ENCODE measurements around the gene PTGES2. TPM values are rescaled to one million over a fixed set of nuclear protein-coding genes. Genes with fewer than 3 reads are reported as not detected.

Gene PTGES2
- total RNA-seq, 4 donors from 2014 or later: 58.0 to 72.7 (median 60.5) TPM

DNA sequence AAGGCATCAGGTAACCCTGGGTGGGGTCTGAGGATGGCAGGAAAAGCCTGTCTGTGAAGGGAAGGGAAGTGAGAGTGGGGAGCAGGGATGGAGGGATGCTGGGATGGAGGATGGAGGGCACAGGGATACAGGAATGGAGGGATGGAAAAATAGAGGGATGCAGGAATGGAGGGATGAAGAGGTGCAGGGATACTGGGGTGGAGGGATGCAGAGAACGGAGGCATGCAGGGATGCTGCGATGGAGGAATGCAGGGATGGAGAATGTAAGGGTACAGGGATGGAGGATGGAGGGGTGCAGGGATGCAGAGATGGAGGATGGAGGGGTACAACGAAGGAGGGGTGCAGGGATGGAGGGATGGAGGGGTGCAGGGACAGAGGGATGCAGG lies 9.1 kb downstream of the PTGES2 start:
- TF ChIP-seq POLR2A (IDR thresholded peaks at IDR 0.05; ENCODE audit: low read depth) (no peak), POLR2AphosphoS5 (IDR thresholded peaks at IDR 0.05) (no peak), EP300 (IDR thresholded peaks at IDR 0.05) (no peak)
- TF ChIP-seq, protein P1, sequence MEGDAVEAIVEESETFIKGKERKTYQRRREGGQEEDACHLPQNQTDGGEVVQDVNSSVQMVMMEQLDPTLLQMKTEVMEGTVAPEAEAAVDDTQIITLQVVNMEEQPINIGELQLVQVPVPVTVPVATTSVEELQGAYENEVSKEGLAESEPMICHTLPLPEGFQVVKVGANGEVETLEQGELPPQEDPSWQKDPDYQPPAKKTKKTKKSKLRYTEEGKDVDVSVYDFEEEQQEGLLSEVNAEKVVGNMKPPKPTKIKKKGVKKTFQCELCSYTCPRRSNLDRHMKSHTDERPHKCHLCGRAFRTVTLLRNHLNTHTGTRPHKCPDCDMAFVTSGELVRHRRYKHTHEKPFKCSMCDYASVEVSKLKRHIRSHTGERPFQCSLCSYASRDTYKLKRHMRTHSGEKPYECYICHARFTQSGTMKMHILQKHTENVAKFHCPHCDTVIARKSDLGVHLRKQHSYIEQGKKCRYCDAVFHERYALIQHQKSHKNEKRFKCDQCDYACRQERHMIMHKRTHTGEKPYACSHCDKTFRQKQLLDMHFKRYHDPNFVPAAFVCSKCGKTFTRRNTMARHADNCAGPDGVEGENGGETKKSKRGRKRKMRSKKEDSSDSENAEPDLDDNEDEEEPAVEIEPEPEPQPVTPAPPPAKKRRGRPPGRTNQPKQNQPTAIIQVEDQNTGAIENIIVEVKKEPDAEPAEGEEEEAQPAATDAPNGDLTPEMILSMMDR (IDR thresholded peaks at IDR 0.05): no peak
- Histone ChIP-seq H3K9me3 (no peaks in the 10 kb centered on the region), H3K27ac (replicated peaks in 1 of 4) (no peak overlapping the region), H3K4me3 (no peak overlapping the region), H3K27me3 (no peaks in the 10 kb centered on the region), H3K4me1 (peaks cover 5 to 16% (median 9%) of the 10 kb centered on the region in 4 donors), H3K36me3 (peaks cover 17 to 58% (median 54%) of the 10 kb centered on the region in 4 donors)
- intact Hi-C loops (cut with DNase I): loop anchor here (5.0 kb wide), 1 partner anchor 86 kb away; no protein-coding TSS in a partner anchor
- WGBS: 62% methylated on average over 3 of the region's 3 CpGs
- no peak for DNase-seq (ENCODE audit: extremely low spot score)

DNA sequence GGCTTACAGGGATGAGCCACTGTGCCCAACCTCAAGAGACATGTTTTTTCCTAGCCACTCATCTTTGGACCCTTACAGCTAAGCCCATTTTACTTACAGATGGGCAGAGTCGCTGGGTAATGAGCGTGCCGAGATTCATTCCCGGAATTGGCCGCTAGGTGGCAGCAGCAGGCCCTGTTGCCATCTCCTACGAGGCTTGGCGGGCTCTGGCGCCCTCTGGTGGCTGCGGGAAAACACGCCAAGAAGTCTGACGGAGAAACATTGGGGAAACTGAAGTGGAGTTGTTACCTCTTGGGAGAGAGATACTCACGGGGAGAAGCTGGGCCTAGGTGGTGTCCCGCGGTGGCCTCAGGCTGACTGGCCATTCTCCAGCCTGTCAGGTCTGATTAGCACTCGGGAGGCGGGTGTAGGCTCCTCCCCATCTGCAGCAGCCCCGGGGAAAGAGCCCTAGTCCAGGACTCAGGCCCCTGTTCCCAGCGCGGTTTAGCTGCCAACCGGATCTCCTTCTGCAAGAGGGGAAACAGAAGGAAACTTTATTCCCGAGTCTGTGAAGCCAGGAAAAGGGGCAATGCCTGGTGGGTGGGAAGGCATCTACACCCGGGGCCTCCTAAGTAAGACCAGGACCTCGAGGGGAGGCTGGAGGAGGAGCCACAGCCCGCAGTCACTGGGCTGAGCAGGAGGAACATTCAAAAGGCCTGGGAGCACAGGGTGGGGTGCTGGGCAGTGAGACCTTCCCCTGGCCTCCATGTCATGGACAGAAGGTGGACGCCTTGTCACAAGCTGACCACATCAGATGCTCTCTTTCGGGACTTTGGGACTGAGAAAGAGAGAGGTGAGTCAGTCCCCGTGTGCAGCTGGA lies 9.7 kb downstream of the PTGES2 start:
- H3K27me3 ChIP-seq: no peaks in the 10 kb centered on the region
- H3K27ac ChIP-seq (replicated peaks in 1 of 4): peak overlapping the region in 1 of 4 donors; percentile 19
- DNase-seq (ENCODE audit: extremely low spot score): peak; percentile 97

DNA sequence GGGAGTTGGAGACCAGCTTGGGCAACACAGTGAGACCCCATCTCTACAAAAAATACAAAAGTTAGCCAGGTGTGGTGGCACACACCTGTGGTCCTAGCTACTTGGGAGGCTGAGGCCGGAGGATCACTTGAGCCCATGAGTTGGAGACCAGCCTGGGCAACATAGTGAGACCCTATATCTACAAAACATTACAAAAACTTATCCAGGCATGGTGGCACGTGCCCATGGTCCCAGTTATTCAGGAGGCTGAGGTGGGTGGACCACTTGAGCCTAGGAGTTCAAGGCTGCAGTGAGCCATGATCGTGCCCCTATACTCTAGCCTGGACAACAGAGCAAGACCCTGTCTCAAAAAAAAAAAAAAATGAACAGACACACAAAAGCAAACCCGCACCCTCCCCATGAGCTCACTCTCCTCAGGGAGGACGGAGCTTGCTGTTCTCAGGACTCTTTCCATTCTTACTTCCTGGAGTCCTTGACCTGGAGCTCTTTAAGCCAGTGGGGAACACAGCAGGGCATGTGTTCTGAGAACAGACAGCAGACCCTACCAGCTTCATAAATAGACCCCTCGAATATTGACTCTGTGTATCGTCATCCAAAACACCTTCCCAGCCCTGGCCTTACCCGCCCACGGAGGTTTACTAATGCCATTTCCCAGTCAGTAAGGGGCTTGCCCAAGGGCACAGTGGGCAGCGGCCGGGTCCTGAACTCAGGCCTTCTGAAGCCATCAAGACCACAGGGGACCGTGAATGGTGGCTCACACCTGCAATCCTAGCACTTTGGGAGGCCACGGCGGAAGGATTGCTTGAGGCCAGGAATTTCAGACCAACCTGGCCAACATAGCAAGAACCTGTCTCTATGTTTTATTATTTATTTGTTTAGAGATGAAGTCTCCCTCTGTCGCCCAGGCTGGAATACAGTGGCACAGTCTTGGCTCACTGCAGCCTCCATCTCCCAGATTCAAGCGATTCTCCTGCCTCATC lies 11.1 kb downstream of the PTGES2 start:
- Histone ChIP-seq H3K4me1 (peaks cover 5 to 16% (median 9%) of the 10 kb centered on the region in 4 donors), H3K27me3 (no peaks in the 10 kb centered on the region), H3K27ac (replicated peaks in 1 of 4) (no peak overlapping the region), H3K36me3 (peaks cover 3 to 41% (median 40%) of the 10 kb centered on the region in 4 donors), H3K4me3 (no peak overlapping the region), H3K9me3 (no peaks in the 10 kb centered on the region)
- no peak for DNase-seq (ENCODE audit: extremely low spot score)
- intact Hi-C loops (cut with DNase I): loop anchor here (2.0 to 5.0 kb wide), 2 partner anchors 84 to 174 kb away; no protein-coding TSS in a partner anchor
- 84% methylated on average over 9 of the region's 16 CpGs for WGBS
- TF ChIP-seq, protein P1 (IDR thresholded peaks at IDR 0.05): no peak
- TF ChIP-seq POLR2AphosphoS5 (IDR thresholded peaks at IDR 0.05) (no peak), POLR2A (IDR thresholded peaks at IDR 0.05; ENCODE audit: low read depth) (no peak), EP300 (IDR thresholded peaks at IDR 0.05) (no peak)

More for the DNA sequence above, 9.7 kb downstream of the PTGES2 start:
- Histone ChIP-seq H3K36me3 (peaks cover 11 to 55% (median 52%) of the 10 kb centered on the region in 4 donors), H3K9me3 (no peaks in the 10 kb centered on the region), H3K4me1 (peaks cover 5 to 16% (median 9%) of the 10 kb centered on the region in 4 donors), H3K4me3 (no peak overlapping the region)
- intact Hi-C loops (cut with DNase I): loop anchor here (2.0 to 5.0 kb wide), 2 partner anchors 86 to 175 kb away; no protein-coding TSS in a partner anchor
- TF ChIP-seq, protein P1 (IDR thresholded peaks at IDR 0.05): peak; percentile 99 to 100 (median 100)
- TF ChIP-seq EP300 (IDR thresholded peaks at IDR 0.05) (no peak), POLR2AphosphoS5 (IDR thresholded peaks at IDR 0.05) (peak; percentile 67 to 85), POLR2A (IDR thresholded peaks at IDR 0.05; ENCODE audit: low read depth) (no peak)
- 16% methylated on average over 10 of the region's 27 CpGs for WGBS

DNA sequence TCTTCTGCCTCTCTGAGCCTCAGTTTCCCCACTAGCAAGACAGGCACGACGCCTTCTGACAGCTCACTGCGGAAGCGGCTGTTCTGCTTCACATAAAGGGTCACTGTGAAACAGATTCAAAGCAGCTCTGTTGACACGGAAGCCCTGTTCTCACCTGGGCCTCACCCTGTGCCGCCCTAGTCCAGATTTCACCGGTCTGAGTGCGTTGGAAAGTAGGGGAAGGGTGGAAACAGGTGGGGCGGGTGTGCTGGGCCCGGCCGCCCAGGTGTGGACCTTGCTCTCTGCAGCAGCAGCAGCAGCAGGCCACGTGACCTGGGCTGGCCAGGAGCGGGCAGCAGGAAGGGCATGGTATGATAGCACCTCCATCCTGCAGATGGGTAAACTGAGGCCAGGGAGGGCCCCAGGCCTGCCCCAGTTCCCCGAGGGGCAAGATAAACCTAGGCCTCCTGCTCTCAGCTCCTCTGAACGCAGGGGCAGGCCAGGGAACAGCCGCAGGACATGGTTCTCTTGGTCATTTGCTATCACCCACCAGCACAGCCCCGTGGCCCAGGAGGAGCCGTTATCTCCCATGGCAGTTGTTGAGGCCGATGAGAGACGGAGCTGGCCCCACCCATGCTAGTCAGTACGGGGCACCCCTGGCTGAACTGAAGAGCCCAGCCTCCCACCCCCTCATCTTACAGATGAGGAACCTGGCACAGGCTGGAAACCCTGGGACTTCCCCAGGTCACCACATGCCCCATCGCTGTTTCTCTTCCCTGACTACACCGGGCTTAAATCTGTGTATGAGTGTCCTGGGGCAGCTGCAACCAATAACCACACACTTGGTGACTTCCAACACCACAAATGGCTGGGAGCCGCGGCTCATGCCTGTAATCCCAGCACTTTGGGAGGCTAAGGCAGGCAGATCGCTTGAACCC lies 12.1 kb downstream of the PTGES2 start:
- intact Hi-C loops (cut with DNase I): loop anchor here (2.0 to 5.0 kb wide), 2 partner anchors 83 to 173 kb away; no protein-coding TSS in a partner anchor
- Histone ChIP-seq H3K27me3 (no peaks in the 10 kb centered on the region), H3K36me3 (peaks cover 3 to 32% (median 31%) of the 10 kb centered on the region in 4 donors), H3K27ac (replicated peaks in 1 of 4) (no peak overlapping the region), H3K4me3 (no peak overlapping the region), H3K9me3 (no peaks in the 10 kb centered on the region), H3K4me1 (peaks cover 5 to 20% (median 9%) of the 10 kb centered on the region in 4 donors)
- no peak for DNase-seq (ENCODE audit: extremely low spot score)
- WGBS: 88% methylated on average over 22 of the region's 26 CpGs
- TF ChIP-seq EP300 (IDR thresholded peaks at IDR 0.05) (no peak), POLR2AphosphoS5 (IDR thresholded peaks at IDR 0.05) (no peak), POLR2A (IDR thresholded peaks at IDR 0.05; ENCODE audit: low read depth) (no peak)
- TF ChIP-seq, protein P1 (IDR thresholded peaks at IDR 0.05): no peak
